HepG2 (cell line): Measurements from ENCODE around the gene C1orf74. TPM values are rescaled to one million over a fixed set of nuclear protein-coding genes. Genes with fewer than 3 reads are reported as not detected.

Experiments used
- DPF2 ChIP-seq: sonication (generic); formaldehyde crosslinking; IDR thresholded peaks from 2 replicates; pipeline ENCODE4 v1.4.0; 2020; ENCODE audit warnings: mild to moderate bottlenecking, low read depth, missing genetic modification reagents, borderline replicate concordance
- EED ChIP-seq: sonication (generic); formaldehyde crosslinking; IDR thresholded peaks from 2 replicates; pipeline ENCODE4 v1.5.0; 2020; ENCODE audit warnings: mild to moderate bottlenecking, missing genetic modification reagents
- FOXO4 ChIP-seq: sonication (generic); formaldehyde crosslinking; conservative IDR thresholded peaks from 2 replicates; pipeline ENCODE4 v1.8.1; 2023; ENCODE audit warnings: missing genetic modification reagents
- HNRNPK ChIP-seq: fragments of 200-400 bp; formaldehyde crosslinking; IDR thresholded peaks from 2 replicates; pipeline ENCODE4 v1.6.1; 2018; ENCODE audit warnings: low read length, low read depth, moderate library complexity, mild to moderate bottlenecking; ENCODE audit not compliant: poor library complexity, severe bottlenecking
- HOXA3 ChIP-seq: sonication (generic); formaldehyde crosslinking; IDR thresholded peaks from 2 replicates; pipeline ENCODE4 v1.5.0; 2020; ENCODE audit warnings: missing genetic modification reagents
- MYPOP ChIP-seq: sonication (generic); formaldehyde crosslinking; IDR thresholded peaks from 2 replicates; pipeline ENCODE4 v1.8.1; 2023; ENCODE audit warnings: mild to moderate bottlenecking, moderate library complexity, missing genetic modification reagents
- PCBP2 ChIP-seq: fragments of 200-400 bp; formaldehyde crosslinking; optimal IDR thresholded peaks from 2 replicates; pipeline ENCODE3; 2018; ENCODE audit warnings: low read length, low read depth; ENCODE audit not compliant: poor library complexity, severe bottlenecking
- RORA ChIP-seq: sonication (generic); formaldehyde crosslinking; IDR thresholded peaks from 2 replicates; pipeline ENCODE4 v1.5.0; 2020; ENCODE audit warnings: mild to moderate bottlenecking, missing genetic modification reagents, moderate library complexity
- SIX1 ChIP-seq: sonication (generic); formaldehyde crosslinking; IDR thresholded peaks from 2 replicates; pipeline ENCODE4 v1.4.0; 2020; ENCODE audit warnings: missing genetic modification reagents, borderline replicate concordance
- SMYD3 ChIP-seq: sonication (generic); formaldehyde crosslinking; IDR thresholded peaks from 2 replicates; pipeline ENCODE4 v1.8.1; 2023; ENCODE audit warnings: mild to moderate bottlenecking, missing genetic modification reagents
- TBL1XR1 ChIP-seq: fragments of 150-350 bp; IDR thresholded peaks from 2 replicates; pipeline ENCODE4 v1.6.1; 2014; ENCODE audit warnings: borderline replicate concordance, low read length; ENCODE audit not compliant: partially characterized antibody
- TBP ChIP-seq: sonication (generic); formaldehyde crosslinking; IDR thresholded peaks from 2 replicates; pipeline ENCODE4 v1.5.0; 2020; ENCODE audit warnings: missing genetic modification reagents
- ZFX ChIP-seq: sonication (generic); formaldehyde crosslinking; IDR thresholded peaks from 2 replicates; pipeline ENCODE4 v1.4.0; 2020; ENCODE audit warnings: mild to moderate bottlenecking, low read depth, missing genetic modification reagents, moderate library complexity
- ZNF484 ChIP-seq: sonication (generic); formaldehyde crosslinking; IDR thresholded peaks from 2 replicates; pipeline ENCODE4 v1.5.1; 2020; ENCODE audit warnings: mild to moderate bottlenecking, low read depth, missing genetic modification reagents, borderline replicate concordance
- ZNF552 ChIP-seq: sonication (generic); formaldehyde crosslinking; IDR thresholded peaks from 2 replicates; pipeline ENCODE4 v1.9.0; 2022; ENCODE audit warnings: missing genetic modification reagents, mild to moderate bottlenecking, borderline replicate concordance
- ZNF710 ChIP-seq: sonication (generic); formaldehyde crosslinking; IDR thresholded peaks from 2 replicates; pipeline ENCODE4 v1.5.0; 2020; ENCODE audit warnings: mild to moderate bottlenecking, missing genetic modification reagents, borderline replicate concordance
- ZNF850 ChIP-seq: sonication (generic); formaldehyde crosslinking; conservative IDR thresholded peaks from 2 replicates; pipeline ENCODE4 v1.9.0; 2021; ENCODE audit warnings: mild to moderate bottlenecking, missing genetic modification reagents
- ZNF879 ChIP-seq: sonication (generic); formaldehyde crosslinking; IDR thresholded peaks from 2 replicates; pipeline ENCODE4 v1.8.1; 2023; ENCODE audit warnings: missing genetic modification reagents
- polyA plus RNA-seq, 8 experiments: library from polyadenylated mRNA; depleted of rRNA in 3 of 8; stranded (reverse) in 7 of 8; unstranded in 1 of 8; fragments of >200 nt; fragmentation: Illumina TruSeq in 4 of 8; extraction: Trizol in 4 of 8; gene quantifications; 2 replicates each; pipeline versions ENCODE4 v1.2.1 to v1.2.3, GENCODE V29; 2011 to 2016; ENCODE audit warnings: low read depth in 4 of 8, missing spikeins in 1 of 8, mixed read lengths in 1 of 8; ENCODE audit not compliant: insufficient read depth in 1 of 8
- total RNA-seq, 5 experiments: library from RNA; depleted of rRNA; stranded (reverse); fragments of >200 nt; fragmentation: Illumina TruSeq; extraction: Trizol; gene quantifications; 2 replicates each; pipeline ENCODE4 v1.2.3, GENCODE V29; 2016; ENCODE audit warnings: low read depth in 1 of 5
- TF ChIP-seq, protein P1 (sequence below): sonication (generic); formaldehyde crosslinking; IDR thresholded peaks from 2 replicates; pipeline ENCODE4 v1.5.0; 2020; ENCODE audit warnings: mild to moderate bottlenecking, missing genetic modification reagents, moderate library complexity
- TF ChIP-seq, protein P2 (sequence below): sonication (generic); formaldehyde crosslinking; IDR thresholded peaks from 2 replicates; pipeline ENCODE4 v1.8.1; 2022; ENCODE audit warnings: low read depth, mild to moderate bottlenecking, missing genetic modification reagents

Gene C1orf74
- total and polyA plus RNA-seq, 2 of the 13 experiments (the other 11 are each of a cell fraction or from before 2014, with no cell fraction given): 0.33 to 0.71 TPM

DNA sequence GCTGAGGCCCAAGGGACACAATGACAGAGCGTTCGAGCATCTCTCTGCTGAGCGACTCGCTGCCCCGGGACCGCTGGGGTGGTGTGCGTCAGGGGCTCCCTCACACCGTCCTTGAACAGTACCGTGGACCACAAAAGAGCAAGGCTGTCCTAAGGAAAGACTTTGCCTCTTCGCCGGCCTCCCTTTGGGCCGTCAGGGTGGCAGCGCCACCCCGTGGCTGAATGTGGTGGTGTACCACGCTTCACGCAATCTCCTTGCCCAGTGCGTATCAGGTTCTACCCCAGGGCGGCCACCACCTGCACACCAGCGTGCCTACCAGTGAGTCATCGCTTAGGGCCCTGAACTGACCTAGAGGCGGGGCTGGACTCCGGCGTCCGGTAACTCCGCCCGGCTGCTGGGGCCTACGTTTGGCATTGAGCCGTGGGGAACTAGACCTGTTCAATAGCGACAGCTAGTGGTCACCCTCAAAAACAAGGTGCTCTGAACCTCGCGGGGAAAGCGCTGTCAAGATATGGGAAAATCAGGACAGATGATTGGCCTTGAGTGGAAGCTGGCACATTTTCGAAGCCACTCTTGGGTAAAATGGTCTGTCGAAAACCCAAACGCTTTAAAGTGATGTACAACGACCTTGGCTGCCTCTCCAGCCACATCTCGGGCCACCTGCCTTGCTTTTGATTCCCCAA lies 36.6 kb downstream of the C1orf74 start (continued):
- TF ChIP-seq ZNF710 (CRISPR knock-in tag): no peak
- TF ChIP-seq TBL1XR1: no peak
- TF ChIP-seq, protein P1, sequence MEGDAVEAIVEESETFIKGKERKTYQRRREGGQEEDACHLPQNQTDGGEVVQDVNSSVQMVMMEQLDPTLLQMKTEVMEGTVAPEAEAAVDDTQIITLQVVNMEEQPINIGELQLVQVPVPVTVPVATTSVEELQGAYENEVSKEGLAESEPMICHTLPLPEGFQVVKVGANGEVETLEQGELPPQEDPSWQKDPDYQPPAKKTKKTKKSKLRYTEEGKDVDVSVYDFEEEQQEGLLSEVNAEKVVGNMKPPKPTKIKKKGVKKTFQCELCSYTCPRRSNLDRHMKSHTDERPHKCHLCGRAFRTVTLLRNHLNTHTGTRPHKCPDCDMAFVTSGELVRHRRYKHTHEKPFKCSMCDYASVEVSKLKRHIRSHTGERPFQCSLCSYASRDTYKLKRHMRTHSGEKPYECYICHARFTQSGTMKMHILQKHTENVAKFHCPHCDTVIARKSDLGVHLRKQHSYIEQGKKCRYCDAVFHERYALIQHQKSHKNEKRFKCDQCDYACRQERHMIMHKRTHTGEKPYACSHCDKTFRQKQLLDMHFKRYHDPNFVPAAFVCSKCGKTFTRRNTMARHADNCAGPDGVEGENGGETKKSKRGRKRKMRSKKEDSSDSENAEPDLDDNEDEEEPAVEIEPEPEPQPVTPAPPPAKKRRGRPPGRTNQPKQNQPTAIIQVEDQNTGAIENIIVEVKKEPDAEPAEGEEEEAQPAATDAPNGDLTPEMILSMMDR: peak; percentile 92
- TF ChIP-seq DPF2 (CRISPR knock-in tag): peak; percentile 54; the same call in 1 of the 2 replicates
- peak; percentile 29; the same call in 1 of the 2 replicates for TF ChIP-seq HOXA3 (CRISPR knock-in tag)
- TF ChIP-seq ZNF879 (CRISPR knock-in tag): peak; percentile 25; the same call in 1 of the 2 replicates
- peak; percentile 42; the same call in 1 of the 2 replicates for TF ChIP-seq SIX1 (CRISPR knock-in tag)
- TF ChIP-seq FOXO4 (CRISPR knock-in tag): no peak
- TF ChIP-seq EED (CRISPR knock-in tag): no peak
- TF ChIP-seq RORA (CRISPR knock-in tag): no peak
- no peak for TF ChIP-seq ZNF850 (CRISPR knock-in tag)
- no peak for TF ChIP-seq MYPOP (CRISPR knock-in tag)
- TF ChIP-seq TBP (CRISPR knock-in tag): no peak
- TF ChIP-seq, protein P2, sequence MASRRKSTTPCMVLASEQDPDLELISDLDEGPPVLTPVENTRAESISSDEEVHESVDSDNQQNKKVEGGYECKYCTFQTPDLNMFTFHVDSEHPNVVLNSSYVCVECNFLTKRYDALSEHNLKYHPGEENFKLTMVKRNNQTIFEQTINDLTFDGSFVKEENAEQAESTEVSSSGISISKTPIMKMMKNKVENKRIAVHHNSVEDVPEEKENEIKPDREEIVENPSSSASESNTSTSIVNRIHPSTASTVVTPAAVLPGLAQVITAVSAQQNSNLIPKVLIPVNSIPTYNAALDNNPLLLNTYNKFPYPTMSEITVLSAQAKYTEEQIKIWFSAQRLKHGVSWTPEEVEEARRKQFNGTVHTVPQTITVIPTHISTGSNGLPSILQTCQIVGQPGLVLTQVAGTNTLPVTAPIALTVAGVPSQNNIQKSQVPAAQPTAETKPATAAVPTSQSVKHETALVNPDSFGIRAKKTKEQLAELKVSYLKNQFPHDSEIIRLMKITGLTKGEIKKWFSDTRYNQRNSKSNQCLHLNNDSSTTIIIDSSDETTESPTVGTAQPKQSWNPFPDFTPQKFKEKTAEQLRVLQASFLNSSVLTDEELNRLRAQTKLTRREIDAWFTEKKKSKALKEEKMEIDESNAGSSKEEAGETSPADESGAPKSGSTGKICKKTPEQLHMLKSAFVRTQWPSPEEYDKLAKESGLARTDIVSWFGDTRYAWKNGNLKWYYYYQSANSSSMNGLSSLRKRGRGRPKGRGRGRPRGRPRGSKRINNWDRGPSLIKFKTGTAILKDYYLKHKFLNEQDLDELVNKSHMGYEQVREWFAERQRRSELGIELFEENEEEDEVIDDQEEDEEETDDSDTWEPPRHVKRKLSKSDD: no peak
- no peak for TF ChIP-seq ZNF552 (CRISPR knock-in tag)
- peak; percentile 85 for TF ChIP-seq ZFX (CRISPR knock-in tag)
- TF ChIP-seq HNRNPK: no peak
- no peak for TF ChIP-seq PCBP2
- no peak for TF ChIP-seq SMYD3 (CRISPR knock-in tag)
- no peak for TF ChIP-seq ZNF484 (CRISPR knock-in tag)
